HCT116 (cell line): ENCODE measurements around the gene AGAP1. TPM values are rescaled to one million over a fixed set of nuclear protein-coding genes. Genes with fewer than 3 reads are reported as not detected.

Experiments used
- ATAC-seq: fragments of 200-7000 bp; cut with Tn5 transposase; 2 replicates; pipeline ENCODE4 v1.9.1; 2020; ENCODE audit warnings: mild to moderate bottlenecking, moderate library complexity
- BruUV-seq: library from RNA; stranded (reverse); fragments of 400-500 nt; replicated peaks from 2 replicates; lab custom pipeline; 2021; lab: Mats Ljungman, UMichigan
- CTCF ChIA-PET: fragments of 300-600 bp; sonication (Branson Sonifier 250); formaldehyde crosslinking; loops from one replicate; lab custom pipeline; 2021; ENCODE audit warnings: antibody characterized with exemption; lab: Charles Lee
- POLR2A ChIA-PET: fragments of 300-600, 350-600 bp; sonication (Branson Sonifier 250); formaldehyde crosslinking; loops from one replicate; lab custom pipeline; 2021; ENCODE audit warnings: antibody characterized with exemption; lab: Charles Lee
- RAD21 ChIA-PET, 2 experiments: fragments of 300-600 bp; sonication (Branson Sonifier 250); formaldehyde crosslinking; loops; one replicate each; lab custom pipeline; 2023; ENCODE audit warnings: low total read pairs in 2 of 2; ENCODE audit not compliant: uncharacterized antibody in 2 of 2, unreplicated experiment in 2 of 2, low non-redundant PET in 1 of 2; lab: Charles Lee
- DNase-seq: peaks from one replicate; pipeline ENCODE4 v3.0.0-alpha.2; 2010; ENCODE audit warnings: low read depth, low spot score
- H2AFZ ChIP-seq: fragments of 200-600 bp; shearing (Covaris generic), sonication (generic); 2 replicates; pipeline ENCODE4 v1.6.1; 2017; ENCODE audit warnings: low read depth, mixed run types, mixed read lengths, antibody characterized with exemption, low read length; ENCODE audit not compliant: poor library complexity, severe bottlenecking
- H3K27ac ChIP-seq: 2 replicates; pipeline ENCODE4 v1.5.1; 2012; ENCODE audit warnings: low read depth, low read length
- H3K27me3 ChIP-seq: fragments of 200-600 bp; sonication (generic); 2 replicates; pipeline ENCODE4 v1.6.1; 2016; ENCODE audit warnings: mixed run types, low read length, mixed read lengths; ENCODE audit not compliant: insufficient read depth
- H3K36me3 ChIP-seq, 2 experiments: fragments of 200-500 bp in 1 of 2; fragments of 200-600 bp in 1 of 2; sonication (Bioruptor generic) in 1 of 2; sonication (generic) in 1 of 2; 2 replicates each; pipeline versions ENCODE4 v1.5.1 to v1.6.1; 2014 to 2016; ENCODE audit warnings: low read length in 2 of 2, inconsistent platforms in 1 of 2, mixed read lengths in 1 of 2, mixed run types in 1 of 2; ENCODE audit not compliant: insufficient read depth in 2 of 2, control insufficient read depth in 1 of 2
- H3K4me1 ChIP-seq, 2 experiments: fragments of 200-600 bp in 1 of 2; sonication (generic) in 1 of 2; 2 replicates each; pipeline versions ENCODE4 v1.5.1 to v1.6.1; 2012 to 2017; ENCODE audit warnings: low read length in 2 of 2, inconsistent platforms in 1 of 2, mild to moderate bottlenecking in 1 of 2, mixed read lengths in 1 of 2, mixed run types in 1 of 2, moderate library complexity in 1 of 2; ENCODE audit not compliant: insufficient read depth in 2 of 2, control insufficient read depth in 1 of 2
- H3K4me2 ChIP-seq: fragments of 200-600 bp; sonication (generic); 2 replicates; pipeline ENCODE4 v1.6.1; 2017; ENCODE audit warnings: mixed run types, low read length, mixed read lengths
- H3K4me3 ChIP-seq, 2 experiments: fragments of 200-600 bp in 1 of 2; sonication (generic) in 1 of 2; replicated peaks in 1 of 2; 2 replicates each; pipeline ENCODE4 v1.5.1; 2011 to 2016; ENCODE audit warnings: low read length in 2 of 2, control low read depth in 1 of 2, low read depth in 1 of 2, mild to moderate bottlenecking in 1 of 2, mixed read lengths in 1 of 2, mixed run types in 1 of 2
- H3K79me2 ChIP-seq: fragments of 200-600 bp; sonication (generic); 2 replicates; pipeline ENCODE4 v1.6.1; 2017; ENCODE audit warnings: mild to moderate bottlenecking, mixed run types, low read length, moderate library complexity, mixed read lengths; ENCODE audit not compliant: insufficient read depth
- H3K9ac ChIP-seq: fragments of 200-600 bp; sonication (generic); 2 replicates; pipeline ENCODE4 v1.6.1; 2016; ENCODE audit warnings: low read length, mixed read lengths
- H3K9me2 ChIP-seq: fragments of 200-600 bp; sonication (generic), shearing (Covaris generic); 2 replicates; pipeline ENCODE4 v1.6.1; 2017; ENCODE audit warnings: mixed run types, mild to moderate bottlenecking, moderate library complexity; ENCODE audit not compliant: insufficient read depth
- H3K9me3 ChIP-seq, 2 experiments: fragments of 200-500 bp in 1 of 2; fragments of 200-600 bp in 1 of 2; sonication (Bioruptor generic) in 1 of 2; sonication (generic) in 1 of 2; 2 replicates each; pipeline ENCODE4 v1.6.1; 2014 to 2017; ENCODE audit warnings: low read length in 2 of 2, mixed read lengths in 2 of 2, inconsistent platforms in 1 of 2, low read depth in 1 of 2, mild to moderate bottlenecking in 1 of 2, mixed run types in 1 of 2, moderate library complexity in 1 of 2; ENCODE audit not compliant: control insufficient read depth in 1 of 2, insufficient read depth in 1 of 2
- H4K20me1 ChIP-seq: fragments of 200-600 bp; sonication (generic), shearing (Covaris generic); 2 replicates; pipeline ENCODE4 v1.6.1; 2017; ENCODE audit warnings: mixed run types, mild to moderate bottlenecking, moderate library complexity; ENCODE audit not compliant: insufficient read depth
- ATF3 ChIP-seq: IDR thresholded peaks from 2 replicates; pipeline ENCODE4 v1.6.1; 2012
- CEBPB ChIP-seq: IDR thresholded peaks from 2 replicates; pipeline ENCODE4 v1.6.1; 2012; ENCODE audit warnings: low read depth
- EZH2phosphoT487 ChIP-seq: fragments of 200-600 bp; IDR thresholded peaks from 2 replicates; pipeline ENCODE4 v1.6.1; 2018; ENCODE audit warnings: antibody characterized with exemption, borderline replicate concordance
- ZBTB33 ChIP-seq: IDR thresholded peaks from 2 replicates; pipeline ENCODE4 v1.6.1; 2011; ENCODE audit warnings: mild to moderate bottlenecking, low read length, moderate library complexity; ENCODE audit not compliant: insufficient replicate concordance; ENCODE audit errors: extremely low read depth
- intact Hi-C: fragments of 100-400 bp; cut with micrococcal nuclease; formaldehyde crosslinking; loops from 2 replicates; pipeline ENCODE4 v1.10.0; 2022
- total RNA-seq: library from RNA; stranded (reverse); gene quantifications from one replicate; pipeline ENCODE4 v1.2.1, GENCODE V29; 2021; ENCODE audit not compliant: unreplicated experiment
- TF ChIP-seq, protein P1 (sequence below): IDR thresholded peaks from 2 replicates; pipeline ENCODE4 v1.6.1; 2012

The AGAP1 gene
- total RNA-seq, 1 experiment from 2014 or later, result 43.8 TPM

DNA sequence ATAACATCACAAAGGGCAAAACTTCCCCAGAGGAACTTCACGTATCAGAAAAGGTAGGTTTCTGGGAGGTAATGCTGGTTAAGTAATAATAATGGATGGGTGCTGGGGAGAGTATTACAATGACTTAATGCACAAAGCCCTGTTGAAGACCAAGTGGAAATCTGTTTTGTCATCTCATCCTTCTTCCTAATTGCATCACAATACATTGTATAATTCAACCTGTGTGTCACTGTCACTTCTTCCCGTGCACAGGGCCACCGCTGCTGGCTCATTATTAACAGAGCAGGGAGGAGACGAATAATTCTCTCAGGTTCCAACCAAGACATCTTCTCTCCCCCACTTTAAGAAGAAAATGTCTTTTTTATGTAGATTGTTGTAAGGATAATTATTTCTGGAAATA is 290.9 kb downstream of the AGAP1 start:
- peaks cover under 1% of the 10 kb centered on the region; the same call in 1 of the 2 replicates for H4K20me1 ChIP-seq
- H3K9me2 ChIP-seq, result no peaks in the 10 kb centered on the region
- DNase-seq, result no peak
- H3K79me2 ChIP-seq, result peaks cover 5% of the 10 kb centered on the region; the same call in 1 of the 2 replicates
- ATAC-seq, result no peak
- BruUV-seq, result no TSS peak
- no peak overlapping the region for H3K4me2 ChIP-seq
- no peak overlapping the region for H3K27ac ChIP-seq
- no peak overlapping the region for H2AFZ ChIP-seq
- H3K4me3 ChIP-seq, result no peak overlapping the region
- TF ChIP-seq EZH2phosphoT487, result no peak
- TF ChIP-seq CEBPB, result no peak
- H3K4me1 ChIP-seq, result no peaks in the 10 kb centered on the region
- RAD21 ChIA-PET, result no interaction called here
- POLR2A ChIA-PET, result no interaction called here
- intact Hi-C loops, result no loop called here
- CTCF ChIA-PET, result no interaction called here
- no peaks in the 10 kb centered on the region; a peak in 1 of 4 replicates for H3K36me3 ChIP-seq
- no peaks in the 10 kb centered on the region for H3K9me3 ChIP-seq
- no peaks in the 10 kb centered on the region for H3K27me3 ChIP-seq
- H3K9ac ChIP-seq, result no peak overlapping the region

- BruUV-seq, result no TSS peak
- Histone ChIP-seq H3K27ac (no peak overlapping the region), H3K4me2 (no peak overlapping the region), H3K36me3 (no peaks in the 10 kb centered on the region; a peak in 1 of 4 replicates), H3K9me2 (no peaks in the 10 kb centered on the region), H3K79me2 (no peaks in the 10 kb centered on the region)
- TF ChIP-seq, protein P1, sequence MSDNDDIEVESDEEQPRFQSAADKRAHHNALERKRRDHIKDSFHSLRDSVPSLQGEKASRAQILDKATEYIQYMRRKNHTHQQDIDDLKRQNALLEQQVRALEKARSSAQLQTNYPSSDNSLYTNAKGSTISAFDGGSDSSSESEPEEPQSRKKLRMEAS, result no peak
- TF ChIP-seq ATF3 (no peak), ZBTB33 (no peak)
- TF ChIP-seq, all 23 proteins: peak for 0
- no peaks in the 10 kb centered on the region for H4K20me1 ChIP-seq
- ATAC-seq (no peak), DNase-seq (no peak)
- no peak overlapping the region for H2AFZ ChIP-seq
- ChIA-PET RAD21 (no interaction called here), POLR2A (no interaction called here), CTCF (interaction anchor here (1.2 to 1.6 kb wide), 2 partner anchors 10 to 15 kb away, joined by 3 read pairs; no protein-coding TSS in a partner anchor)
- no peak overlapping the region for H3K9ac ChIP-seq
- no peaks in the 10 kb centered on the region for H3K9me3 ChIP-seq
- no peak overlapping the region for H3K4me3 ChIP-seq
- intact Hi-C loops, result no loop called here
- no peaks in the 10 kb centered on the region for H3K4me1 ChIP-seq
- H3K27me3 ChIP-seq, result no peaks in the 10 kb centered on the region
Measured at GRCh38 chr2:235789552-235789951, 295.7 kb downstream of the AGAP1 start.
